ENCODE results near the gene RNF144A. TPM values are rescaled to one million over a fixed set of nuclear protein-coding genes. Genes with fewer than 3 reads are reported as not detected.

RNF144A gene
- polyA plus RNA-seq, 1 experiment = 0.24 TPM

DNA sequence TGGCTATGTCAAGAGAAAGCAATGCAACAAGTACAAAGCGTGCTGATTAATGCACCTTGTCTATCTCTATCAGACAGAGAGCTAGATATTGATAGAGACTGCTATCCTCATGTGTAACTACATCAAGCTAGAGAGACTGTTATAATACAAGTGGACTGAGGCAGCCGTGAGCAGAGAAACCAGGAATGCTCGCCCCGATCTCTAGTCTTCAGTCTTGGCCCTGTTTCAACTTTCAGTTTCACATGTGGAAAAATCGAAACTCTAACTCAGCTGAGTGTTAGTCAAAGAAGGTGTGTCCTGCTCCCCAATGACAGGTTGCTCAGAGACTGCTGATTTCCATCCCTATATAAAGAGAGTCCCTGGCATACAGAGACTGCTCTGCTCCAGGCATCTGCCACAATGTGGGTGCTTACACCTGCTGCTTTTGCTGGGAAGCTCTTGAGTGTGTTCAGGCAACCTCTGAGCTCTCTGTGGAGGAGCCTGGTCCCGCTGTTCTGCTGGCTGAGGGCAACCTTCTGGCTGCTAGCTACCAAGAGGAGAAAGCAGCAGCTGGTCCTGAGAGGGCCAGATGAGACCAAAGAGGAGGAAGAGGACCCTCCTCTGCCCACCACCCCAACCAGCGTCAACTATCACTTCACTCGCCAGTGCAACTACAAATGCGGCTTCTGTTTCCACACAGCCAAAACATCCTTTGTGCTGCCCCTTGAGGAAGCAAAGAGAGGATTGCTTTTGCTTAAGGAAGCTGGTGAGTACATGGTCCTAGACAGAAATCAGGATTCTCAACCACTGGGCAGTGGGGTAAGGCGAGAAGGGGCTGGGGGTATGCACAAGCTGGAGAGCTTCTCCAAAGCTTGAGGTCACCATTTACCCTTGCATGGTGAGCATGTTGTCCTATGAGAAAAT, 39.6 kb upstream of the RNF144A start, which contains the start of gene RSAD2:
TSS of gene RSAD2 (plus strand) at position 376 of the 903 bp plus-strand sequence. CDS start at position 400, 24 bp downstream.
- H3K4me3 ChIP-seq (ENCODE audit: low read depth, low read length) = peak within 1 kb of the TSS; percentile 35
- CTCF ChIA-PET = no interaction called here

DNA sequence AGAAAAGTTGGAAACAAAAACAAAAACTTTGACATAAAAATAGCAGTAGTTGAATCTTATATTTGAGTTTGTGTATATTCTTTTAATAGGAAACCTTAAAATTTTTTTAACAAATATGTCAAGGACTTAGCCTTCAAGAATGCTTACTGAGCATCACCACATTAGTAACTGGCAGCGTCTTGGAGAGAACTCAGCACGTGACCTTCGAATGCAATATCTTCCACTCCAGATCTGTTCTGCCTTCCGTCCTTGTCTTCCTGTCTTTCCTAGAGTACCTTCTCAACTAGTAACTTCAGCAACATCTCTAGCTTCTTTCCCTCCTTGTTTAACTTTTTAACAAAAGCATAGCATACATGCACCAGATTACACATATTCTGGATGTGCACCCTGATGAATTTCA, 38.7 kb upstream of the RNF144A start:
- Histone ChIP-seq H3K27ac (ENCODE audit: low read depth, low read length) (no peak overlapping the region), H3K4me3 (ENCODE audit: low read depth, low read length) (no peak overlapping the region), H3K9me3 (ENCODE audit: control insufficient read depth, insufficient read depth, low read length) (no peaks in the 10 kb centered on the region), H3K27me3 (ENCODE audit: control insufficient read depth, insufficient read depth, low read length) (peaks cover 3% of the 10 kb centered on the region)
- TF ChIP-seq, protein P1, sequence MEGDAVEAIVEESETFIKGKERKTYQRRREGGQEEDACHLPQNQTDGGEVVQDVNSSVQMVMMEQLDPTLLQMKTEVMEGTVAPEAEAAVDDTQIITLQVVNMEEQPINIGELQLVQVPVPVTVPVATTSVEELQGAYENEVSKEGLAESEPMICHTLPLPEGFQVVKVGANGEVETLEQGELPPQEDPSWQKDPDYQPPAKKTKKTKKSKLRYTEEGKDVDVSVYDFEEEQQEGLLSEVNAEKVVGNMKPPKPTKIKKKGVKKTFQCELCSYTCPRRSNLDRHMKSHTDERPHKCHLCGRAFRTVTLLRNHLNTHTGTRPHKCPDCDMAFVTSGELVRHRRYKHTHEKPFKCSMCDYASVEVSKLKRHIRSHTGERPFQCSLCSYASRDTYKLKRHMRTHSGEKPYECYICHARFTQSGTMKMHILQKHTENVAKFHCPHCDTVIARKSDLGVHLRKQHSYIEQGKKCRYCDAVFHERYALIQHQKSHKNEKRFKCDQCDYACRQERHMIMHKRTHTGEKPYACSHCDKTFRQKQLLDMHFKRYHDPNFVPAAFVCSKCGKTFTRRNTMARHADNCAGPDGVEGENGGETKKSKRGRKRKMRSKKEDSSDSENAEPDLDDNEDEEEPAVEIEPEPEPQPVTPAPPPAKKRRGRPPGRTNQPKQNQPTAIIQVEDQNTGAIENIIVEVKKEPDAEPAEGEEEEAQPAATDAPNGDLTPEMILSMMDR (IDR thresholded peaks at IDR 0.05; ENCODE audit: low read depth, low read length) = no peak
- no peak for DNase-seq (ENCODE audit: low read depth, low spot score)
- ChIA-PET CTCF (no interaction called here), POLR2A (no interaction called here)

More for the DNA sequence above, 39.6 kb upstream of the RNF144A start, which contains the start of gene RSAD2:
- Histone ChIP-seq H3K27me3 (ENCODE audit: control insufficient read depth, insufficient read depth, low read length) (no peaks in the 10 kb centered on the region), H3K27ac (ENCODE audit: low read depth, low read length) (no peak within 1 kb of the TSS), H3K9me3 (ENCODE audit: control insufficient read depth, insufficient read depth, low read length) (no peaks in the 10 kb centered on the region)
- TF ChIP-seq, protein P1 (IDR thresholded peaks at IDR 0.05; ENCODE audit: low read depth, low read length) = no peak
- no peak for DNase-seq (ENCODE audit: low read depth, low spot score)
- POLR2A ChIA-PET = no interaction called here

DNA sequence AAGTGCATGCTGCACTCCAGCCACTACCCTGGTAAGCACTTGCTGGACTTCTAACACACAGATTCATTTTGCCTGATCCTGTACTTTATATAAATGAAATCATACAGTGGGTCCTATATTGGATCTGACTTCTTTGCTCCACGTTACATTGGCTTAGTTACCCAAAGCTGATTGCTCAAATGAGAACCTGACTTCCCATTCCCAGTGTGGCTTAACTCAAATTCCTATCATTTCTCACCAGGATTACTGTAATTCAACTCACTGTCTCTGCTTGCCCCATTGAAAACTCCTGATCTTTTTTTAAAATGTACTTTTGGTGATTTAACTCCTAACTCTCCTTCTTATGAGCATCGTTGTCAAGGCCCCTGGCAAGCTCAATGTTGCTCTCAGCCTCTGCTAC, 38.2 kb upstream of the RNF144A start:
- Histone ChIP-seq H3K27ac (ENCODE audit: low read depth, low read length) (no peak overlapping the region), H3K9me3 (ENCODE audit: control insufficient read depth, insufficient read depth, low read length) (no peaks in the 10 kb centered on the region), H3K4me3 (ENCODE audit: low read depth, low read length) (no peak overlapping the region), H3K27me3 (ENCODE audit: control insufficient read depth, insufficient read depth, low read length) (peaks cover 3% of the 10 kb centered on the region)
- ChIA-PET POLR2A (no interaction called here), CTCF (no interaction called here)
- TF ChIP-seq, protein P1 (IDR thresholded peaks at IDR 0.05; ENCODE audit: low read depth, low read length) = no peak
- no peak for DNase-seq (ENCODE audit: low read depth, low spot score)

DNA sequence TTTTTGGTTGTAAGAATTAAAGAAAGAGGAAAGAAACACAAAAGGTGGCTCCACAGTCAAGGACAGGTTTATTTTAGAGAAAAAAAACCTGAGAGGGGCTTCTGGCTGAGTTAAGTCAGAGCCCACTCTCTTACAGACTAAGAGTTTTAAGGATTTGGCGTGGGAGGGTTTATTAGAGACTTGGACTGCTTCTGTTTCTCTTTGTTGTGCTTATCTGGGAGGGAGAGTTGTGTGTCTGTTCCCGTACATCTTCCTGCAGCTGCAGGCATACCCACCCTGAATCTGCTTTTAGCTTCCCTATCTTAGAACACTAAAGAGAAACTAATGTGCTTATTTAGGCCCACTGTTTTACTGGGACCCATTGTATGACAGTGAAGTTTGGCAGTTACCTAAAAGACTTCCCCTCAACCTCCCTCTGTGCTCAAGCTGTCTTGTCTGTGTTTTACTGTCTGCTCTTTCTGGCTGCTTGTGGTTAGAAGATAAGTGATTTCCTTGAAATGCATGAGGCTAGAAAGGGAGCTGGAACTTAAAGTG, 36.9 kb upstream of the RNF144A start:
- POLR2A ChIA-PET = no interaction called here
- no peaks in the 10 kb centered on the region for H3K9me3 ChIP-seq (ENCODE audit: control insufficient read depth, insufficient read depth, low read length)
- H3K4me3 ChIP-seq (ENCODE audit: low read depth, low read length) = no peak overlapping the region
- TF ChIP-seq, protein P1 (IDR thresholded peaks at IDR 0.05; ENCODE audit: low read depth, low read length) = no peak
- CTCF ChIA-PET = no interaction called here
- peaks cover 3% of the 10 kb centered on the region for H3K27me3 ChIP-seq (ENCODE audit: control insufficient read depth, insufficient read depth, low read length)
- no peak for DNase-seq (ENCODE audit: low read depth, low spot score)
- no peak overlapping the region for H3K27ac ChIP-seq (ENCODE audit: low read depth, low read length)

DNA sequence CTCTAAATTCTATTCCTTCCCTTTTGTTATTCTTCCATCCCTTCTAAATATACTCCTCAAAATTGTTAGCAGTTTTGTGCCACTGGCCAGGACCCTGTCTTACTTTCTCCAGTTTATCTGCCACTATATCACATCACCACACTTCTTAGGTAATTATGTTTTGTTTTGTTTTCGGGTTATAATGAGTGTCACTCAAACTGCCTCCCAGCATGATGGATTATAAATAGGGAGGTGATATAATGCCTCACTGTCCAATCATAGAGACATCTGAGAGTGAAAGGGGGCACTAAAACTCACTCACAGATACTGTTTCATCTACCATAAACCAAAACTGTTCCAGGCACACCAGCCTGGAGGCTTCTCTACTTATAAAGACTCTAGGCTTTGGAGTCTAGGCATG, 36.2 kb upstream of the RNF144A start:
- TF ChIP-seq, protein P1 (IDR thresholded peaks at IDR 0.05; ENCODE audit: low read depth, low read length) = no peak
- CTCF ChIA-PET = no interaction called here
- POLR2A ChIA-PET = no interaction called here

More for the DNA sequence above, 36.2 kb upstream of the RNF144A start:
- peaks cover 3% of the 10 kb centered on the region for H3K27me3 ChIP-seq (ENCODE audit: control insufficient read depth, insufficient read depth, low read length)
- DNase-seq (ENCODE audit: low read depth, low spot score) = no peak
- H3K4me3 ChIP-seq (ENCODE audit: low read depth, low read length) = no peak overlapping the region
- no peak overlapping the region for H3K27ac ChIP-seq (ENCODE audit: low read depth, low read length)
- no peaks in the 10 kb centered on the region for H3K9me3 ChIP-seq (ENCODE audit: control insufficient read depth, insufficient read depth, low read length)
